Measurements from ENCODE around the gene CCDC51.
"Not testable (repeated sequence)": the region's sequence is repeated elsewhere in the genome, so short reads cannot be mapped to it uniquely, and the experiment has no call there.

GRCh38 chr3:48482822-48483221, 42.9 kb upstream of the CCDC51 start:
- TF ChIP-seq CTCF, POLR2A (IDR thresholded peaks at IDR 0.05): not testable (repeated sequence)

All from uterus (tissue), 2 donors.